DMS53 (cell line): ENCODE results near the gene TJP3.
"Not testable (repeated sequence)": the region's sequence is repeated elsewhere in the genome, so short reads cannot be mapped to it uniquely, and the experiment has no call there.

ENCODE experiments used
- DNase-seq: peaks from one replicate; lab custom pipeline; 2025; lab: John Stamatoyannopoulos, UW

The TJP3 gene

DNA sequence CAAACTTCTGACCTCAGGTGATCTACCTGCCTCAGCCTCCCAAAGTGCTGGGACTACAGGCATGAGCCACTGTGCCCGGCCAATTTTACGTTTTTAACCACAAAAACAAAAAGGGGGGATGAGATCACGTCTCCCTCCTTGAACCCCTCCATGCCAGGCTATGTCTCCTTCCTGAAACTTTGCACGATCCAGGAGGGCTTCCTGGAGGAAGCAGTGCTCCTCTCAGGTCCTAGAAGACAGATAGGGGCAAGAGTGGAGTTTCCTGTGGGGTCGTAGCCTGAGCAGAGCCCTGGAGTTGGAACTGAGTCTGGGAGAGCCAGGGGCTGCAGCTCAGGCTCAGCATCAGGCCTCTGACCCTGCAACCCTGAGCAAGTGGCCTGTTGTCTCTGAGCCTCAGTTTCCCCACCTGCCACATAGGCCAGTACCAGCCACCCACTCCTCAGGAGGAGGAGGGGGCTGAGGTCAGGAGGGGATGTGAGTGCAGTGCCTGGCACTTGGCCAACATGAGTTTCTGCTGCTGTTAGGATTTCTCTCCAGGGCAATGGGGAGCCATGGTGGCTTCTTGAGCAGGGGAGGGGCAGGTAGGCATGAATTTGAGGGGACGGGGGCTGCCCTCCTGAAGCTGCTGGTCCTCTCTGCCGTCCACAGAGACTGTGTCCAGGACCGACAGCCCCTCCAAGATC is 37.3 kb downstream of the TJP3 start:
- DNase-seq, result no peak

DNA sequence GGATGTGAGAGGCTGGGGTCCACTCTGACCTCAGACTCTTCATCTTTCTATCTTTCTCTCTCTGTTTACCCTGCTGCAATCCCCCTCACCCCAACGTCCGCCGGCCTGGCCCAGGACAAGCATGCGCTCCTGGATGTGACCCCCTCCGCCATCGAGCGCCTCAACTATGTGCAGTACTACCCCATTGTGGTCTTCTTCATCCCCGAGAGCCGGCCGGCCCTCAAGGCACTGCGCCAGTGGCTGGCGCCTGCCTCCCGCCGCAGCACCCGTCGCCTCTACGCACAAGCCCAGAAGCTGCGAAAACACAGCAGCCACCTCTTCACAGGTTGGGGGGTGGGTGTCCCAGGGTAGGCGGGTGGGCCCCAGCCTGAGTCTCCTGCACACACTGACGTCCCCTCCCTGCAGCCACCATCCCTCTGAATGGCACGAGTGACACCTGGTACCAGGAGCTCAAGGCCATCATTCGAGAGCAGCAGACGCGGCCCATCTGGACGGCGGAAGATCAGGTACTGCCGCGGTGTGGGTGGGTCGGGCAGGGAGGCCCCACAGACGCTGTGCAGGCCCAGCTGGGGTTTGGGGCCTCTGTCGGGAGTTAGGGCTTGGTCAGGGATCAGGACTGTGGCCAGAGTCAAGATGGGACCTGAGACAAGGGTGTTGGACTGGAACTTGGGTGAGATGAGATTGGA is 38.3 kb downstream of the TJP3 start:
- no peak for DNase-seq

DNA sequence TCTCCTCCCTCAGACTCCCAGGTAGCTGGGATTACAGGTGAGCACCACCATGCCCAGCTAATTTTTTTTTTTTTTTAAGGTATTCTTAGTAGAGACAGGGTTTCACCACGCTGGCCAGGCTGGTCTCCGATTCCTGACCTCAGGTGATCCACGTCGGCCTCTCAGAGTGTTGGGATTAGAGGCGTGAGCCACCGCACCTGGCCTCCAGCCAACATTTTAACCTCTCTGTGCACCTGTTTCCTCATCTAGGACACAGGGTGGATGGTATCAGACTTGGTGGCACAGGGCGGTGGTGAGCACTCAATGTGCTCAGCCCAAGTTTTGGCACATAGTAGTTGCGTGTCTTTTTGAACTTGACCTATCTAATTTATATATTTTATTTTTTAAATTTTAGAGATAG is 40.8 kb downstream of the TJP3 start:
- DNase-seq, result peak; percentile 42

DNA sequence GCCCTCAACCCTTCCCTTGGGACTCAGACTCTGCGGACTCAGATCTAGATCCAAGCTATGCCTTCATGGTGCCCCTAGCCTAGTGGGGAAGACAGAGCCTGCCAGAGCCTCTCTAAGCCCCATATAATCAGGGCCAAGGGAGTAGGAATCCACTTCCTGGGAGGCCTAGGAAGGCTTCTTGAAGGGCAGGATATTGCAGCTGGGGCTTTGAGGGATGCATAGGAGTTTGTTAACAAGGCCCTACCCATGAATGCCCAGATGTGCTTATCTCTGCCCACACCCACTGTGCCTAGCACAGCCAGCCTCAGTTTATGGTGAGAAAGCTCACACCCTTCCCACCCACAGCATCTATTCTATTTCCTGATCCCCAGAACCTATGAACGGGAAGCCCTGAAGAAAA is 42.0 kb downstream of the TJP3 start:
- DNase-seq, result no peak

DNA sequence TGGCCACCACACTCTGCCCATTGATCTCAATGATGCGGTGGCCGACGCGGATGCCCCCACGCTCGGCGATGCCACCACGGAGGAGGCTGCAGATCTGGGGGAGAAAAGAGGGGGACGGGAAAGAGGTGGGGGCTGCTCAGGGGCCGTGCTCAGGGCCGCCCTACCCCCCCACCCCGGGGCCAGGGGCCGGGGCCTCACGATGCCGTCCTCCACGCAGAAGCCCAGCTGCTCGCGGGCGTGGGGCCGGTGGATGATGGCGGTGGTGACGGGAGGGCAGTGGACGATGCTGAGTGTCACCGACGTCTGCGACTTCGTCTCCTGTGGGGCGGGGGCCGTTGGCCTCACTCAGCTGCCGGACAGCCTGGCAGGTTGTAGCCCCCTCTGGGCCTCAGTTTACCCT is 43.1 kb downstream of the TJP3 start:
- DNase-seq, result no peak

DNA sequence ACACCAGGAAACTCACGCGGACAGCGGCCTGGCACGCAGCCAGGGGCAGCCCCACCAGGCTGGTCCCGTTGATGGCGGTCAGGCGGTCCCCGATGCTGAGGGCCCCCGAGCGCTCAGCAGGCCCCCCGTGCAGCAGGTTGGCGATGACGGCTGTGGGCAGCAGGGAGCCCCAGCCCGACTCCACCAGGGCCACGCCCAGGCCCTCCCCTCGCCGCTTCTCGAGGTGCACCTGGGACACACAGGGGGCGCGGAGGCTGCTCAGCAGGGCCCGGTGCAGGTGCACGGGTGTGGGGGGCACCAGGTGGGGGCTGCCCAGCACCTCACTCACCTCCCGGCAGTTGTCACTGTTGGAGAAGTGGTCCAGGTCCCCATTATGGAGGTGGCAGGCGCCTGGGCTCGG is 44.3 kb downstream of the TJP3 start:
- no peak for DNase-seq

DNA sequence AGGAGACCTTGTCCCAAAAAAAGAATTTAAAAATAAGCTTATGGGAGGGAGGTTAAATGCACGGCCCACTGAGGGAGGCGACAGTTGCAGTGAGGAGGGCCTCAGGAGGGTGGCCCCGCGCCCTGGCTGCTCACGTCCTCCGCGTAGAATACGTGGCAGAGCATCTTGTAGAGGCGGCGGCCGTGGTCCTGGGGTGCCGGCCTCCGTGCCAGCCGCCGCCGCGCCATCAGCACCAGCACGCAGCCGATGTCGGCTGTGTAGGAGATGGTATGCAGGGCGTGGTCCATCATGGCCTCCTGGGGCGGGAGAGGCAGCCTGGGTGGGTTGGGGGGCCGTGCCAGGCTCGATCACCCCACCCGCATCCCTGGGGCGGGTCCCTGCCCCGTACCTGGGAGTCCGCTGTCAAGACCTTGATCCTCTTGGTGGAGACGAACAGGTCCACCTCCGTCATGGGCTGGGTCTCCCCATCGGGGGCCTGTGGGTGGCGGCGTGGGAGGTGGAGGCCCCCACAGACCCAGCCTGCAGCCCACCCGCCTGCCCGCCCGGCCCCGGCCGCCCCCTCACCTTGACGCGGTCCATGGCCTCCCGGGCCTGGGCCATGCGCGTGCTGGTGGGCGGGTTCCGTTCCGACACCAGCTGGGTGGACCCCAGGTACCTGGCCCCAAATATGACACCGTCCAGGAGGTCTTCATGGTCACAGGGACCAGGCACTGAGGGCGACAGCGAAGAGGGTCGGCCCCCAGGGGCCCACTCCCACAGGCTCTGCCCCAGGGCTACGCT is 45.6 kb downstream of the TJP3 start:
- DNase-seq, result no peak

DNA sequence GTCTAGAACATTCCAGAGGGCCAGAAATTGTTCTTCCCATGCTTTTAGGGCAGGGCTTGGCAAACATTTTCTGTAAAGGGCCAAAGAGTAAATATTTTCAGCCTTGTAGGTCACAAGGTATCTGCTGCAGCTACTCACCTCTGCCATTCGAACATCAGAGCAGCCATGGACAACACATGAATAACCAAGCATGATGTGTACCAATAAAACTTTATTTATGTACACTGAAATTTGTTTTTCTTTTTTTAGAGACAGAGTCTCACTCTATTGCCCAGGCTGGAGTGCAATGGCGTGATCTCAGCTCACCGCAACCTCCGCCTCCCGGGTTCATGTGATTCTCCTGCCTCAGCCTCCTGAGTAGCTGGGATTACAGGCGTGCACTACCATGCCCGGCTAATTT is 49.5 kb downstream of the TJP3 start:
- not testable (repeated sequence) for DNase-seq

DNA sequence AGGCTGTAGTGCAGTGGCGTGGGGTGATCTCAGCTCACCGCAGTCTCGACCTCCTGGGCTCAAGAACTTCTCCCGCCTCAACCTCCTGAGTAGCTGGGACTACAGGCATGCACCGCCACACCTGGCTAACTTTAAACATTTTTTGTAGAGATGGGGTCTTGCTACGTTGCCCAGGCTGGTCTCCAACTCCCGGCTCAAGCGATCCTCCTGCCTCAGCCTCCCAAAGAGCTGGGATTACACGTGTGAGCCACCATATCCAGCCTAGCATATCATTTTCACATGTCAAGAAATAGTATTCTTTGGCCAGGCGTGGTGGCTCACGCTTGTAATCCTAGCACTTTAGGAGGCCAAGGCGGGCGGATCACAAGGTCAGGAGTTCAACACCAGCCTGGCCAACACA is 50.1 kb downstream of the TJP3 start:
- DNase-seq, result not testable (repeated sequence)

DNA sequence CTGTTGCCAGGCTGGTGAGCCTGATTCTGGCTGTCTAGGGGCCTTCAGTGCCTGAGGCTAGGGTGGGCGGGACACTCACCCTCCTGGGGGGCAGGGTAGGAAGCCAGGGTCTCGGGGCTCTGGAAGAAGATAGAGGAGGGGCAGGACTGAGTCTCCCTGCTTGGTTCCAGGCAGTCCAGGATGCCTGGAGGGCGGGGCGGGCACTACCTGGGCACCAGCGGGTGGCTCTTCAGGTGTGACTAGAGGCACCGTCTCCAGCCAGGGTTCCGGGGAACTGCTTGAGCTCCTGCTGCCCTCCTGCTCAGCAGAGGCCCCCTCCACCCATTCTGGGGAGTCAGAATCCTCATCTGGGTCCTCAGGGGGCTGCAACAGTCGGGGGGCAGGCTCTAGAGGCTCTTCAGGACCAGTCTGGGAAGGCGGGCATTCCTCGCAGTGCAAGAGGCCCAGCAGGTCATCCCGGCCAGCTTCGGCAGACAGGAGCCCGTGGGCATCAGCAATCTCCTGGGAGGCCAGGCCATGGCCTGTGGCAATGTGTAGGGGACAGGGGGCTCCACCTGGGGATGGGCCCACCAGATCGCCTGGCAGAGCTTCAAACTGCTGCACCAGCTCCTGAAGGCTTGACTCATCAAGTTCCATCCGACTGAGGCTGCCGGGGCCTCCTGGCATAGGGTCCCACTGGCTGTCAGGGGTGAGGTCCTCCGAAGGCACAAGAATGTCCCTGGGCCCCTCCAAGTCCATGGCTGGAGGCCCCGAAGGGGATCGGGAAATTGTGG is 51.5 kb downstream of the TJP3 start:
- no peak for DNase-seq

DNA sequence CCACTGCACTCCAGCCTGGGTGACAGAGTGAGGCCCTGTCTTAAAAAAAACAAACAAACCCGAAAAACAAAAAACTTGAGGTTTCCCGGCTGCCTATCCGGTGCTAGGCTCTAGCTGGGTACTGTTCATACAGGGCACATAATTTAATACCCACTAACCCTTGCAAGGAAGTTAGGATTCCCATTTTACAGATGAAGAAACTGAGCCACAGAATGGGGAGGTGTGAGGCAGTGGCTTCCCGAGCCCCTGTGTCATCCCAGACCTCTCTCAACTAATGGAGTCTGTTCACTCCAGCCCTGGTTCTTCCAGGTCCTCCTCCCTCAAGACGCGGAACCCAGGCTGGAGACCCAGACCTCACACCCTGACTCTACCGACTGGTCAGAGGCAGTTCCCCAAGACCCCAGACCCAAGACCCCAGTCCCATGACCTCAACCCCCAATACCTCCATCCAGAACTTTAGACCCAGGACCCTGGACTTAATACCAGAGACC is 52.7 kb downstream of the TJP3 start:
- DNase-seq, result peak; percentile 27

DNA sequence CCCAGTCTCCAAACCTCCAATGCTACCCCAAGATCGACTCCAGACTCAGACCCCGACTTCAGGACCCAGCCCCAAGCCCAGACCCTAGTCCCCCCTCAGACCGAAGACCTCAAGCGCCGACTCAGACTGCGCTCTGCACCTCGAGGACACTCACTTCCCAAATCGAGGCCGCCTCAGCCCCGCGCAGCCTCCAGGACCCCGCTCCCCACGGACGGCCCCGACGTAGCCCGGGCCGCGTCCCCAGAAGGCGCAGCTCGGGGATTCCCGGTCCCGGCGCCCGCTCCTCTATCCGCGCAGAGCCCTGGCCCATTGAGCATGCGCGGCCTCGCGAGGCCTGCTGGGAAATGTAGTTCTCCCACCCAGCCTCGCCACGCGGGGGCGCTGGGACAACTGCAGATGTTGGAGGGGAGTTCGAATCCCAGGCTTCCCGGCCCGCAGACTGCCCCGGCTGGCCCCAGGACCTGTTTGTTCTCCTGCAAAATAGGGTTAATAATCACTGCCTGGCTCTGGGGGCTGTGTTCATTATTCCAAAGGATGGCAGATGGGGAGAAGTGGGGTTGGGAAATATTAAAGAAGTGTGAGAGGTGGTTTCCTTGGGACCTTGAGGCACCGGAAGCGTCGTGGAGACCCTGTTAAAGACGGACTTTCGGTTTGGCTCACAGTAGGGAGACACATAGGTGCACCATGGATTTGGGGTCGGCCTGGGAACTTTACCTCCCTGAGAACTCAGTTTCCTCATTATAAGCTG is 53.4 kb downstream of the TJP3 start, which contains the start of gene APBA3:
TSS of gene APBA3 (minus strand) at position 311 of the 748 bp plus-strand sequence. CDS start 1,428 bp downstream, outside the sequence.
- DNase-seq, result peak; percentile 90

DNA sequence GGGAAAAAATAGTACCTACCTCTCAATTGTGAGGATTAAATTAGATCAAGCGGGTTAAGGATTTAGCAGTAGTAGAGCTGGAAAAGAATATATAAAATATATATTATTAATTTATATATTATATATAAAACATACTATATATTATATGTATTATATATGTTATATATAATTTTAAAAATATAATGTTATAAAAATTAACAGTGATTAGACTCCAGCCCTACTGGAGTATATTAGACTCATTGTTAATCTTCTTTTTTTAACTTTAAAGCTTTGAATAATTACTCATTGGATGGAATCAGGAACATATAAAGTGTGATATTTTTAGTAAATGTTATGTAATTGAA is 53.9 kb downstream of the TJP3 start:
- no peak for DNase-seq

DNA sequence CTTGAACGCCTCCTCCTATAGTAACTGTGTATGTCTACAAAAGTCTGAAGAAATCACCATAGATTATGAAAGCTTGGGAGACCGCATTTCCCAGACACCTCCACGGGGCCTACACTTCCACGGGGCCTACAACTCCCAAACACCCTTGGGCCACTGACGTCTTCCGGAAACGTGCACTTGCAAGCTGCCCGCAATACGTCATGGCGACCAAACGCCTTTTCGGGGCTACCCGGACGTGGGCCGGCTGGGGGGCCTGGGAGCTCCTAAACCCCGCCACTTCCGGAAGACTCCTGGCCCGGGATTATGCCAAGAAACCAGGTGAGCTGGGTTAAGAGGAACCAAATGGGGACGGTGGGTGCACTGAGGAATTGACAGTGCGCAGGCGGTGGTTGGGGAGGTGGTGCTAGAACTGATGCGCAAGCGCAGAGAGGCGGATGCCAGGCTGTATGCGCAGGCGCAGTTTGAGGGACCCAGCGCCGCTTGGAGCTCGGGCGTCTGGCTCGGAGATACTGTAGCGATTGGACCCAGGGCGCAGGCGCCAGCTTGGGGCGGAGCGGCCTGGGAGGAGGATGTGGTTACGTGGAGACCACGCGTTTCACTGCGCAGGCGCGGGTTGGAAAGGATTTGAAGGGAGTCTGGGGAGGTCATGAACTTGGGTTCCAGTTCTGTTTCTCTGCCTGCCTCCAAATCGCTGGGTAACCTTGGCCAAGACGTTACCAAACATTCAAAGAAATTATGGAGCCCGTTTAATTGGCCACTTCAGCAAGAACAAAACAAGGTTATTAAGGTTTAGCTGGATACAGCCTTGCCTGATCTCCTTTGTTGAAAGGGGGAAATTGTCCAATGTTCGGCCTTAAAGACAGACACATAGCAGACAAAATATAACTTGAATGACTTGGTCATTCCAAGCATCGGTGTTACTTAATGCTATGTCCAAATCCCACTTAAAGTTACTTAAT is 54.6 kb downstream of the TJP3 start, which contains the start of gene MRPL54:
TSS of gene MRPL54 (plus strand) at position 182 of the 959 bp plus-strand sequence. CDS start at position 201, 19 bp downstream.
- peak; percentile 97 for DNase-seq

DNA sequence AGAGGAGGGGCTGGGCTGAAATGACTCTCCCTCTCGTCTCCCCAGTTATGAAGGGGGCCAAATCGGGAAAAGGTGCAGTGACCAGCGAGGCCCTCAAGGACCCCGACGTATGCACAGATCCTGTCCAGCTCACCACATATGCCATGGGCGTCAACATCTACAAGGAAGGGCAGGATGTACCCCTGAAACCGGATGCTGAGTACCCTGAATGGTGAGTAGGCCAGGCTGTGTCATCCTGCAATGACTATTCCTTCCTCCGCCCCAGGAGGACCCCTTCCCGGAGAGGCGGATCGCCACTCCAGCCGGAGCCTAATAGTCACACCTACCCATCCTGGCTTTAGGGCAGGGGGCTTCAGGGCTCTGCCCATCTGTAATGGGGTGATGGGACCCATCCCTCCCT is 56.9 kb downstream of the TJP3 start:
- DNase-seq, result no peak

DNA sequence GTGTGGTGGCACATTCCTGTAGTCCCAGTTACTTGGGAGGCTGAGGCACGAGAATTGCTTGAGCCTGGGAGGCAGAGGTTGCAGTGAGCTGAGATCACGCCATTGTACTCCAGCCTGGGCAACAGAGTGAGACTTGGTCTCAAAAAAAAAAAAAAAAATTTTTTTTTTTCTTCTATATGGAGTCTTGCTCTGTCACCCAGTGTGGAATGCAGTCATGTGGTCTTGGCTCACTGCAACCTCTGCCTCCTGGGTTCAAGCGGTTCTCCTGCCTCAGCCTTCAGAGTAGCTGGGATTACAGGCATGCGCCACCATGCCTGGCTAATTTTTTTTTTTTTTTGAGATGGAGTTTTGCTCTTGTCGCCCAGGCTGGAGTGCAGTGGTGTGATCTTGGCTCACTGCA is 57.6 kb downstream of the TJP3 start:
- not testable (repeated sequence) for DNase-seq

DNA sequence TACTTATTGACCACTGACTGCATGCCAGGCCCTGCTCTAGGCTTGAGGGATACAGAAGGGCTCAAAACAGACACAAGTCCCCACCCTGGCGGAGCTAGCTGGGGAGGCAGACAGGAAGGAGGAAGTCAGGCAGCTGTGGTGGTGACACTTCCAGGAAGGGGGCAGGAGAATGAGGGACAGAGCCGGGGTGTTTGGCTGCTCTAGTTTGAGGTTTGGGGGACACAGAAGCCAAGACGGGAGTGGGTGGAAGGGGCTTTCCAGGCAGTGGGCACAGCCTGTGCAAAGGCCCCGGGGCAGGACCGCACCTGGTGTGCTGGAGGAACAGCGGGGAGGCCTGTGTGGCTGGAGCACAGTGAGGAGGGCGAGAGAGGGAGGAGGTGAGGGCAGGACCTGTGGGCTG is 58.3 kb downstream of the TJP3 start:
- no peak for DNase-seq

DNA sequence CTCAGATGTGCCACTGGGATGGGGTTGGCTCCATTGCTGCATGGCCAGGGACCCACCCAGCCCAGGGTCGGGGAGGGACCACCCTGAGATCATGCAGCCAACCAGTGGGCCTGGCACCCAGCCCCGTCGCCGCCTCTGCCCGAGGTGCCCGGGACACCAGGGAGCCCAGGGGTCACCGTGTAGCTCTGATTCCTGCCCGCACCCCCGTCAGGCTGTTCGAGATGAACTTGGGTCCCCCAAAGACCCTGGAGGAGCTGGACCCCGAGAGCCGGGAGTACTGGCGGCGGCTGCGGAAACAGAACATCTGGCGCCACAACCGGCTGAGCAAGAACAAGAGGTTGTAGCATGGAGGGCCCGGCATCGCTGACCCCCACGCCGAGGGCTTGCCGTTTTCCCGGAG is 58.9 kb downstream of the TJP3 start:
- DNase-seq, result no peak

DNA sequence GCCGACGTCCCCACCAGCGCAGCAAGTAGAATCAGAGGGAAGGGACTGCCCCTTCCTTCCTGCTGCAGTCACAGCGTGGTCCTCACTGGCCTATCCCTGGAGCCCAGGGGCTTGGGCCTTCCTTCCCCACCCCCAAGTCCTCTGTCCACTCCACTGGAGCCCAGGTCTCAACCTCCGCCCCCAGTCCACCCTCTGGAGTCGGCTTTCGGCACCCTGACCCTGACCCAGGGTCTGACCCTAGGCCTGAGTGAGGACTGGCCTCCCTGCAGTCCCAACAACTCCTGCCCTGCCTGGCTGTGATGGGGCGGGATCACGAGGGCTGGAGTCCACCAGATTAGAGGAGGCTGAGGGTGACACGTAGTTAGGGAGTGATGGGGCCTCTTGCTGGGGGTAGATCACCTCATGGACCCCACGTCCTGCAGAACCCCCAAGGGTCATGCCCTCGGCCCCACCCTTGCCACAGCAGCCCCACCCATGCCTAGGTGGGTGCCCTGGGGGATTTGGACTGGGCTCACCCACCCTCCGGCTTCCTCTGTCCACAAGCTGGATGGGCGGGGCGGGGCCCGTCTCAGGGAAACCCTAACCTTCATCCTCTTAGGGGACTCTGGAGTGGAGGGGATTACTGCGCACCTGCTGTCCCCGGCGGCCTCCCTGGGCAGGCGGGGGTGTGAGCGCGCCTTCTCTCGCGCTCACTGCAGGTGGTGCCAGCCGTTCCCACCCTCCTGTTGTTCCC is 60.0 kb downstream of the TJP3 start:
- no peak for DNase-seq
